Mucosa of descending colon (tissue), 3 donors: Measurements from ENCODE around the gene VSTM2B. TPM values are rescaled to one million over a fixed set of nuclear protein-coding genes. Genes with fewer than 3 reads are reported as not detected.

Experiments
- ATAC-seq: fragments of 200-7000 bp; cut with Tn5 transposase; one replicate; pipeline ENCODE4 v1.9.1; 2020; ENCODE audit warnings: mild to moderate bottlenecking, moderate library complexity
- DNase-seq, 3 donors: peaks; one replicate each; pipeline ENCODE4 v3.0.0-alpha.2; 2020
- H3K36me3 ChIP-seq: fragments of 200-600 bp; one replicate; pipeline ENCODE4 v1.8.0; 2021; ENCODE audit warnings: low read depth, mild to moderate bottlenecking
- H3K4me1 ChIP-seq: fragments of 200-600 bp; one replicate; pipeline ENCODE4 v1.8.0; 2021; ENCODE audit warnings: low read depth, mild to moderate bottlenecking
- H3K4me3 ChIP-seq: fragments of 200-600 bp; one replicate; pipeline ENCODE4 v1.8.0; 2021; ENCODE audit warnings: mild to moderate bottlenecking
- H3K9me3 ChIP-seq: fragments of 200-600 bp; one replicate; pipeline ENCODE4 v1.8.0; 2021; ENCODE audit warnings: mild to moderate bottlenecking
- CTCF ChIP-seq: fragments of 200-600 bp; IDR thresholded peaks from one replicate; pipeline ENCODE4 v1.8.0; 2022; ENCODE audit warnings: antibody characterized with exemption, mild to moderate bottlenecking
- intact Hi-C, 2 donors: fragments of 100-400 bp; cut with DNase I in 1 of 2; cut with micrococcal nuclease in 1 of 2; formaldehyde crosslinking; loops; one replicate each; pipeline versions ENCODE4 v1.11.0 to v1.11.1; 2022; cut with DNase I, micrococcal nuclease
- total RNA-seq, 3 donors: library from RNA; stranded (reverse); fragmentation: NEBNext Ultra II Directional in 2 of 3; extraction: Animal tissue kit (Norgen Biotek cat#: 25700) in 2 of 3; gene quantifications; one replicate each; pipeline versions ENCODE4 v1.2.1 to v1.2.4, GENCODE V29; 2021 to 2023
- donor health status: DM: no; HTN: no; CAD: no; lungs with moderate emphysema.
- donor health status: DM: no; HTN: no; CAD: no.
- donor health status: DM: no; HTN: yes; CAD: no.

VSTM2B gene
- total RNA-seq, 3 donors from 2014 or later, result 0.32 TPM; not detected in 2

DNA sequence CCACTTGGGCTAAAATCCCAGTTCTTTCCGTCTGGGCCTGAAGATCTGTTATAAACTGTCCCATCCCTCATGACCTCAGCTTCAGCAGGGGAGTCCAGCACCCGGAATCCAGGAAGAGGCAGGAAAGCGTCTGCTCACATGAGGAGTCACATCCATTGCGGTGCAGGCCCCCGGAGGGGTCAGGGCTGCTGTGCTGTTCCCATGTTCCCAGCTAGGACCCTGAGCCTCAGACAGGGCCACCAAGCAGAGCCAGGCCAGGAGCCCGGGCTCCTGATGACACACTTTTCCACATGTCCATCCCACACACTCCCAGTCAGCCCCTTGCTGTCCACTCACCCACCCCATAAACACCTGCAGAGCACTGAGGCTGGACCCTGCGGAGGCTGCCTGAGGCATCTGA is 45.3 kb upstream of the VSTM2B start:
- intact Hi-C loops, result no loop called here
- ATAC-seq (no peak), DNase-seq (peak in 1 of 3 donors; percentile 8)

DNA sequence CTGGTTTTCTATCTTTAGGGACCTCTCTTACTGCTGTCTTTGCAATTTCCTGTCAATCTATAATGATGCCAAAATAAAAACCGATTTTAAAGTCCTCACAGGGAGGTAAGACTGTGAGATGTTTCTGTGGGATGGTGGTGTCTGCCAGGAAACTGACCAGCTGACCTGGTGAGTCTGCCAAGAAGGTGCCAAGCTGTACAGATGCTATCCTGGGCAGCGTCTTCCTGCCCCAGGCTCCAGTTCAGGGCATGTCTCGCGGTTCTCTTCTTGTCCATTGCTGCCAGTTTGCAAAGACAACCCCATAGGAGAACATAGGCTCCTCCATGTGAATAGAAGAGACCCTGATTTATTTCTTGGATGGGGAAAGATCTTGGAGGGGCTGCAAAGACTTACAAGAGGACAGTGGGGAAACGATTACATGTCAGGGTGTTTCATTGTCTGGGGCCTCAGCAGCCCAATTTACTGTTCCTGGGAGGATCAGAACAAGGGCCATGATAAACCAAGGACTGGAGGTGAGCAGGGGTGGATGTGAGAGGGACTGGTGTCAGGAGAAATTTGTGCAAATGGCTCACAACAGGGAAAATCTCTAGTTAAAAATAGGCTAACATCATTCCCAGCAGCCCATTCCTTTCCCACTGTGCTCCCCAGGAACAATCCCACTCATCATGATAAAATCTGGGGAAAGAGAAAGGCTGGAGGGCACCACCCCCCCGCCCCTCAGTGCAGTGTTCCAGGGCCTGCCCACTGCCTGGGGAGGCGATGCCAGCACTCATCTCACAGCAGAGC is 42.7 kb upstream of the VSTM2B start:
- no peak for ATAC-seq
- Histone ChIP-seq H3K4me1 (no peaks in the 10 kb centered on the region), H3K4me3 (no peak overlapping the region), H3K9me3 (no peaks in the 10 kb centered on the region), H3K36me3 (no peaks in the 10 kb centered on the region)
- TF ChIP-seq CTCF, result no peak
- intact Hi-C loops, result no loop called here
- DNase-seq, result peak in 1 of 3 donors; percentile 16

More for the DNA sequence above, 45.3 kb upstream of the VSTM2B start:
- Histone ChIP-seq H3K4me1 (no peaks in the 10 kb centered on the region), H3K9me3 (no peaks in the 10 kb centered on the region), H3K36me3 (no peaks in the 10 kb centered on the region), H3K4me3 (no peak overlapping the region)
- TF ChIP-seq CTCF, result no peak

DNA sequence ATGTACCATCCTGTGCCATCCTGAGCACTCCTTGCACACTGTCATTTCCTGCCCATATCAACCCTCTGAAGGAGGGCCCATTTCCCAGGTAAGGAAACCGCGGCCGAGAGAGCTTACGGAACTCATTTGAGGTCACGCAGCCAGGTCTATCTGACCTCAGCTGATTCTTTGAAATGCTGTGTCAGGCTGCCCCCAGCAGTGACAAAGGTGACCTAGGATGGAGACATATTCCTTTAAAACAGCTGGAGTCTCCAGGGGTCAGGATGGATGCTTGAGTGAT is 42.2 kb upstream of the VSTM2B start:
- Histone ChIP-seq H3K36me3 (no peaks in the 10 kb centered on the region), H3K4me3 (no peak overlapping the region), H3K4me1 (no peaks in the 10 kb centered on the region), H3K9me3 (no peaks in the 10 kb centered on the region)
- no peak for ATAC-seq
- no peak for TF ChIP-seq CTCF
- intact Hi-C loops, result no loop called here
- no peak for DNase-seq

DNA sequence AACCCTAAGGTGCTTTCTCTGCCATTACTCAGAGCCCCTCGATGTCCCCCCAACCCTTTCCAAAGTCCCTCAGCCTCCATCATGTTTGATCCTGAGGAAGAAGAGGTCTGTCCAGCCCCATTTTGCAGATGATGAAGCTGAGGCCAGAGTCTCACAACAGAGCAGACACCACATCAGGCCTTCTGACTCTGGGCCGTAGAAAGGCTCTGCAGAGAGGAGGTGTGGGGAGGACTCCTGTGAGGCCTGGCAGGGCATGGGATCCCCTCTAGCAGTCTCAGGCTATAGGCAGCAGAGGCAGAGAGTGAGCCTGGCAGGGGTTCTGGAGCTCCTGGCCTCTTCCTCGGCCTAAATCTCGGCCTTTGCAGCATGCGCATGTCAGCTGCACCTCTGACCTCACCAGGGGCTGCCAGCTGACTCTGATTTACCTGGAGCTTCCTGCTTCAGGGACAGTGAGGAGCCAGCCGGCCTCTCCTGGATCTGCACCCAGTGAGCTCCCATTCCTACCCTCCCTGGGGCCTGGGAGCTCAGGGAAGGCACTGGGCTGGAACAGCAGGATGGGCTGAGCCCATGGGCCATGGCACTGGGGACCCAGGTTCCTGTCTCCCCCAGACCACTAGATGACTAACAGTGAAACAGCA is 41.7 kb upstream of the VSTM2B start:
- ATAC-seq (no peak), DNase-seq (peak in 1 of 3 donors; percentile 16)
- no peaks in the 10 kb centered on the region for H3K36me3 ChIP-seq
- no peak for TF ChIP-seq CTCF
- H3K9me3 ChIP-seq, result no peaks in the 10 kb centered on the region
- H3K4me1 ChIP-seq, result no peaks in the 10 kb centered on the region
- H3K4me3 ChIP-seq, result no peak overlapping the region
- intact Hi-C loops, result no loop called here

DNA sequence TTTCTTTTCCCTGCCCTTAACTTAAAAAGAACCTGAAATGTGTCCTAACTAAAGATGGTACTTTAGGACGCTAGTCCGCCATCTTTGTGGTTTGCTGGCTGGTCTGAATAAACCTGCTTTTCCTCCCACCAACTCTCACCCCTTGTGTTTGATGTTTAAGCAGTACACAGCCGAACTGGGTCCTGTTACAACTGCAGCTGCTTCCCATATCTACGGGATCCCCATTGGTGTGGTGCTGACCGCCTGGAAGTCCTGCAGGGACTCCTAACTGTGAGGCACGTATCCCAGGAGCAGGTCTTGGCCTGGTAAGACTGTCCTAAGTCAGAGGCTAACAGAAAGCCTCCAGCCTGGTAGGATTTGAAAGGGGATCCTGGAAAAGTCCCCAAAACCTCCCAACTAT is 40.9 kb upstream of the VSTM2B start:
- no peaks in the 10 kb centered on the region for H3K9me3 ChIP-seq
- TF ChIP-seq CTCF, result no peak
- H3K36me3 ChIP-seq, result no peaks in the 10 kb centered on the region
- H3K4me1 ChIP-seq, result no peaks in the 10 kb centered on the region
- no peak overlapping the region for H3K4me3 ChIP-seq
- intact Hi-C loops, result no loop called here
- no peak for DNase-seq
- ATAC-seq, result no peak
